HG03565 (cell line): Measurements from ENCODE around the gene DMXL2.
"Not testable (repeated sequence)": the region's sequence is repeated elsewhere in the genome, so short reads cannot be mapped to it uniquely, and the experiment has no call there.

Experiments
- ATAC-seq: cut with Tn5 transposase; IDR thresholded peaks from one replicate; pipeline ENCODE4 v1.9.1; 2021; ENCODE audit warnings: mild to moderate bottlenecking, moderate library complexity; ENCODE audit not compliant: unreplicated experiment

Gene DMXL2

DNA sequence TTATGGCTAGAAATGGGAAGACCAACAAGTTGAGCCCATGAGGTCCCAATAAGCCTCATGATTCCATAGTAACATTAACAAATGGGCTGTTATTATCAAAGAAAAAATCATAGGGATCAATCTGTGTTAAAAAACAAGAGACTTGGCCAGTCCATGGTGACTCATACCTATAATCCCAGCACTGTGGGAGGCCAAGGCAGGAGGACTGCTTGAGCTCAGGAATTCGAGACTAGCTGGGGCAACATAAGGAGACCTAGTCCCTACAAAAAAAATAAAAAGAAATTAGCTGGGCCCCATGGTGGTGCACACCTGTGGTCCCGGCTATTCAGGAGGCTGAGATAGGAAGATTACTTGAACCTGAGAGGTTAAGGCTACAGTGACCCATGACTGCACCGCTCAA, 124.8 kb downstream of the DMXL2 start:
- no peak for ATAC-seq

DNA sequence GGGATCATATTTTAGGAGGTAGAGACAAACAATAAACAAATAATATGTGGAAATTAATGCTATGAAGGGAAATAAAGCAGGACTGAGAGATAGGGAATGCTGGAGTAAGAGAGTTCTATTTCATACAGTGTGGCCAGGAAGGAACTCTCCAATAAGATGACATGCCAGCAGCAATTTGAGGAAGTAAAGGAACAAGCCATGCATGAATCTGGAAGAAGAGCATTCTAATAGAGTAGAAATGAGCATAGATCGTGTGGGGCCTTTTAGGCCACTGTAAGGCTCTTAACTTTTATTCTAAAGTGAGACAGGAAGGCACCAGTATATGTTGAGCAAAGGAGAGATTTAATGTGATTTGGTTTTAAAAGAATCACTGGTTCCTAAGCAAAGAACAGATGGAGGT, 126.3 kb downstream of the DMXL2 start:
- no peak for ATAC-seq

DNA sequence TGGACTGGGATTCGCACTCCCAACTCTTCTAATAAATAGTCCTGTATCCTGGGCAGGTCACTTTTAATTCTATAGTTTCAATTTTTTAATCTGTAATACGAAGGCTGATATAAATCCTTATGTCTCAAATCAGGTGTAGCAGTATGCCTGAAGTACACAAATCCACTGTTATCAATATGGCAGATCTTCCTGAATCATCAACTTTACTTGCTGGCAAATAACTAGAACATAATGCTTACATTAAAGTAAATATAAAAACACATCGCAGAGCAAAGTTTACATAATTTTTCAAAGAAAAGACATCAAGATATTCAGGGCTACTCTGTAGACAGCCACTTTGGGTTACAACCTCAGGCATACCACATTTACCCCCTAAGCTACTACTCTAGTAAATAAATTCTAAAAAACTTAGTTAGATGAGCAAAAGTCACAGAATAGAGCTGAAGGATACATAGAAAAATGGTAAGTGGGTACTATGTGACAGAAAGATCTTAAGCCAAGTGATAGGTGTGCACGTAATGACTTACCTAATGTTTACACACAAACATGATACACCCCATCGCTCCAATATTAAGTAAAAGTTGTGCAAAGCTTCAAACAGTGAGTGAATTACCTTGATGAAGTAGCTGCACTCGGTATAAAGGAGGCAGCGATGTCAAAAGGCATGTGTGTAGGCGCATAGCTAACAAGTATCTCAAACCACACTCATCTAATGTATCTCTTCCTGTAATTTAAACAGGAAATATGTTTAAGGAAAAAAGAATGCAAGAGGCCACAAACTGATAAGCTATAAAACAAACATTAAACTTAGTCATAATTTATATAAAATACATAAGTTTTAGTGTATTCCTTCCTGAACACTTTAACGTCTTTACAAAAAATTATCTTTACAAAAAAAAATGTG, 127.9 kb downstream of the DMXL2 start:
- ATAC-seq: no peak

DNA sequence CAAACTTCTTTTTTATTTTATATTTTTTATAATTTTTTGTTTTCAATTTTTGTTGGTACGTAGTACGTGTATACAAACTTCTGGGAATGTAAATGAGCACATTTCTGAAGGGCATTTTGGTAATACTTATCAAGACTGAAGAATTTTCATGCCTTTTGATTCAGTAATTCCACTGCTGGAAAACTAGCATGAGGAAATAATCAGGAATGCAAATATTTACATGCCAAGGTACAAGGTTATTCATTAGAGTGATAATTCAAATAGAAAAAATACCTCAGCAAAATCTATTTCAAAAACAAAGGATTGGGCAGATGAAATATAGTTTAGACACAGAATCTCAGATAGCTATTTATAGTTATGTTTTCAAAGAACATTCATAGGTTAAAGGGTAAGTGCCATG, 128.7 kb downstream of the DMXL2 start:
- no peak for ATAC-seq

DNA sequence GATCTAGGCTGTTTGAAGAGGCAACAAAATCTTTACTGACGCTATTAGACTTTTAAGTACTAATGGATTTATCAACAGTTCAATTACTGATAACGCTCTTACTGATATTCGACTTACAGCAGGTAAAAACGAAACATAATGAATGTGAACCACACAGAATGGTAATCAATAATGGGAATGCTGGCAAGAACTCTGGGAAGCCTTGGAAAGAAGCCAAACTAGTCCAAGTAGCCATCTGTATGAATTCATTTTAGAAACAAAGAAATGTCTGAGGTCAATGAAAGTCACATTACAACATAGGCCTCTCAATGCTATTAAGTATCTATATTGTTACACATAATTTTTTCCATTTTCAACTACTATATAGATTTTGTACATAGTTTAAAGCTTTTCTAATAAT, 130.0 kb downstream of the DMXL2 start:
- no peak for ATAC-seq

DNA sequence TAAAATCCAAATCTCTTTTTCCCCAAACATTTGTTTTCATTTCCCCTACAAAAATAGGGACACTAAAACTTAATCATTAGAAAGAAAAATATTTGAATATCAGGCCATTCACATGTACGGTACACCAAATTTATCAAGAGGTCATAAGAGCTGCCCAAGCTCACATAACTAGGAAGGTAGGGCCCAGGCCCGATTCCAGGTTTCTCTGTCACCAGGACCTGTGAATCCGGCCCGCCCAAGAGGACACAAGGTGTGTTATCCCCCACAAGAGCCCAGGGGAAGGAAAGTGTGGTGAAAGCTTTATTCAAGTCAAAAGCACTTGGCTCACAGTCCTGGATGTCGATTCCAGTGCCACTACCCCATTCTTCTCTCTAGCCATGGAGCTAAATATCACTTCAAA, 130.6 kb downstream of the DMXL2 start:
- ATAC-seq: no peak

DNA sequence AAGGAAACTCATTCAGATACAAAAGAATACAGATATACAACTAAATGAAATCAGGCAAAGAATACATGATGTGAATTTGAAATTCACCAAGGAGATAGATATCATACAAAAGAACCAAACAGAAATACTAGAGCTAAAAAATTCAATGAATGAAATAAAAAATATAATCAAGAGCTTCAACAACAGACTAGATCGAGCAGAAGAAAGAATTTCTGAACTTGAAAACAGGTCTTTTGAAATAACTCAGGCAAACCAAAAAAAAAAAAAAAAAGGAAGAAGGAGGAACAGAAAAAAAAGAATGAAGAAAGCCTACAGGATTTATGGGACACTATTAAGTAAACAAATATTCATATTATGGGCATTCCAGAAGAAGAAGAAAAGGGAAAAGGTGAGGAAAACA, 137.8 kb downstream of the DMXL2 start:
- no peak for ATAC-seq

DNA sequence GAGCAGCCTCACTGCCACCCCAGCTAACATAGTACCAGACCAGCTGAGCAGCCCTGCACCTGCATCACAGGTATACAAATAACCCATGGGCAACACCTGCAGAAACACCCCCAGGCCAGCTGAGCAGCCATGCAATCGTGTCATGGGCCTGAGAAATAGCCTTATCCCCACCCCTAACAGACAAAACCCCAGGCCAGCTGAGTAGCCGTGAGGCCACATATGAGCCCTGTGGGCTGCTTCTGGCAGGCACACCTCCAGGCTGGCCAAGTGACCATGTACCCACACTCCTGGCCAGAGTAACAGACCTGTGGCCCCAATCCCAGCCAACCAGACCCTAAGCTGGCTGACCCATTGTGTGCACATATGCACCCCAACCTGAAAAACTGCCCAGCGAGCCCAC, 138.6 kb downstream of the DMXL2 start:
- ATAC-seq: no peak

DNA sequence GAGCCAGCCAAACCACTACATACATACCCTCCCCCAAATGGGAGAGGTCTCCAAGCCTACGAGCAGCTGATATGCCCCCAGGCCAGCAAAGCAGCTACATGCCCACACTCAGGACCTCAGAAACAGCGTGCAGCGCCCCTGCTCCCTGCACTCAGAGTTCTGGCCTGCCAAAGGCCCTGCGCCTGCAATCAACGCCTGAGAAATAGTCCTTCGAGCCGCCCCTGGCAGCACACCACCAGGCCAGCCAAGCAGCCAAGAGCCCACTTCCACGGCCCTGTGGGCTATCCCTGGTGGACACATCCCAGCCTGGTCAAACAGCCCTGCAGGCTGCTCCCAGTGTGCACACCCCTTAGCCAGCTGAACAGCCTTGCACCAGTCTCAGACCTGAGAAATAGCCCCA, 139.1 kb downstream of the DMXL2 start:
- no peak for ATAC-seq

DNA sequence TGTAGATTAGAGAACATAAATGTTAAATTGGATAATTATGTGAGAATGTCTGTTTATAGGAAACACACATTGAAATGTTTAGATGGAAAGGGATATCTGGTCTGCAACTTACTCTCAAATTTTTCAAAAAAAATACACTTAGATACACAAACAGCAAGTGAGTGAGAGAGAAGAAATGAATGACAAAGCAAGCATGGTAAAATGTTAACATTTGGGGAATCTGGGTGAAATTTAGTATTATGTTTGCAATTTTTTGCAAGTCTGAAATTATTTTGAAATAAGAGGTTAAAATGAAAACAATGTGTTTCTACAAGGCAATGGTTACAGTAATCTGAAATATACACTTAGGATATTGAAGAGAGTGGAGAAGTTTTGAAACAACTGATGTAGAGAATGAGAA, 146.8 kb downstream of the DMXL2 start:
- no peak for ATAC-seq

DNA sequence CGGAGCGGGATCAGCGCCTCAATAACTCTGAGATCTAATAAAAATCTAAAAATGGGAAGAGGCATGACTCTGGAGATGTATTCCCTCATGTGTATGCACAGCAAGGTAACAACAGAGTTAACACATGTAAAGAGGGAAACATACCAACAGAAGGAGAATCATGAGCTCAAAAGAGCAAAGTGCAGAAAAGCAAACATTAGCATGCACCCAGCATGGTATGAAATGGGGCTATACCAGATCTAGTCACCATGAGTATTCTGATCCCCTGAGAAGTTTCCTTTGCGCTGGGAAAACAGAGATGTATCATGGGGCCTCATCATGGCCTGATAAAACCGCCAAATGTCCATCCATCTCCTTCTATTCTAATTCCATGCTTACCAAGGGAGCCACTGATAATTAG, 152.1 kb downstream of the DMXL2 start:
- no peak for ATAC-seq

DNA sequence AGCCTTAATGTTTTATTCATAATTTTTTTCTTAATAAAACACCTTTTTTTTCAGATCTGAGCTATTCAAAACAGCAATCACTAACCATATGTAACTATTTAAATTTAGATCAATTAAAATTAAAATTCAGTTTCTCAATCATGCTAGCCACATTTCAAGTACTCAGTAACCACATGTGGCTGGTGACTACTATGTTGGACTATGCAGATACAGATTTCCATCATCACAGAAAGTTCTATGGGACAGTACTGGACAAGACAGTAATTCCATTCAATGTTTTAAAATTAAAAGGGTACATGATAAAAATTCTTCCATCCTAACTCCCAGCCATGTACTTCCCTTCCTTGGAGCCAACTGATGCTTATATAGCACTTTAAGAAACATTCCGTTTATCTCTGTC, 161.8 kb downstream of the DMXL2 start:
- ATAC-seq: no peak

DNA sequence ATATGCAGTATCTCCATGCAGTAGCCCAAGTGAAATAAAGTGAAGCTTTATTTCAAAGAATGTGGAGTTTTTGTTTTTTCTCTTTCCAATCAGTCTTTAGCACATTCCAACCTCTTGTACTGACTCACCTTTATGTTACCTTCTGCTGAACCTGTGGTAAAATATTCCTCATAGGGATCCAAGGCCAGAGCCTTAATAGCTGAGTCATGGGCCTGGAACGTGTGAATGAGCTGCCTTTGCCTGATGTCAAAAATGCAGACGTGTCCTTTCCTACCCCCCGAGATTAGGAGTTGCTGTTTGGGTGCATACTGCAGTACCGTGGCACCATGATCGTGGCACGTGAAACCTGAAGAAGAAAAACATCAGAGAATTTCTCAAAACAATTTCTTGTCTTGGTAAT, 172.6 kb downstream of the DMXL2 start:
- ATAC-seq: no peak

DNA sequence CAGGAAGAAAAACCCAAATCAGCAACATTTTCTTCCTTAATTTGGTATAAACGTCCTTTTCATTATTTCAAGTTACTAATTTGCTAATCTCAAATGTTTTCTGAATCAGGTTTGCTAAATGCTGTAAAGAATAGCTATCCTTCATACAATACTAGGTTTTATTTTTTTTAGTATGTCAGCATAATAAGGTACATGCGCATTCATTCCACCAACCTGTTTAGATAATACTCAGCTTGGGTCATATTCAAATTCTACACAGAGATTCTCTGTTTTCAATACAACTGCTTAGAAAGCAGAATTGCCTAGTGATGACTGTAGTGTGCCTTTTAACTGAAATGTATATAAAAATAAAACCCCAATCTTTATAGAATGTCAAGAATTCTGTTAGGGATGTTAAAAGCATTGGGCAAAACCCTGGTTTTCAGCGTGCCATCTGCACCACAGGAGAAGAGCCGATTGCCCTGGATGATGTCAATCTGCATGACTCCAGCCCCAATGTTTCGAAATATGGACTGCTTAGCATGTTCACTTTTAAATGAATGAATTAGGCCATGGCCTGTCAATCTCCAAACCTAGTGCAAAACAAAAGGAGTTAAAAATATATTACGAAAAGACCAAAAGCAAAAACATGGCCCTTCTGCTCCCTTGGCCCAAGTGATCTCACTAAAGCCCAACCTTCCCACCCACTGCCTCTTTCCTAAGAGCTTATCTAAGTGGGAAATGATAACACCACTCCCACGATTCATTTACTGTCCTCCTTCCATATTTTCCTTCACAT, 173.8 kb downstream of the DMXL2 start:
- ATAC-seq: no peak

DNA sequence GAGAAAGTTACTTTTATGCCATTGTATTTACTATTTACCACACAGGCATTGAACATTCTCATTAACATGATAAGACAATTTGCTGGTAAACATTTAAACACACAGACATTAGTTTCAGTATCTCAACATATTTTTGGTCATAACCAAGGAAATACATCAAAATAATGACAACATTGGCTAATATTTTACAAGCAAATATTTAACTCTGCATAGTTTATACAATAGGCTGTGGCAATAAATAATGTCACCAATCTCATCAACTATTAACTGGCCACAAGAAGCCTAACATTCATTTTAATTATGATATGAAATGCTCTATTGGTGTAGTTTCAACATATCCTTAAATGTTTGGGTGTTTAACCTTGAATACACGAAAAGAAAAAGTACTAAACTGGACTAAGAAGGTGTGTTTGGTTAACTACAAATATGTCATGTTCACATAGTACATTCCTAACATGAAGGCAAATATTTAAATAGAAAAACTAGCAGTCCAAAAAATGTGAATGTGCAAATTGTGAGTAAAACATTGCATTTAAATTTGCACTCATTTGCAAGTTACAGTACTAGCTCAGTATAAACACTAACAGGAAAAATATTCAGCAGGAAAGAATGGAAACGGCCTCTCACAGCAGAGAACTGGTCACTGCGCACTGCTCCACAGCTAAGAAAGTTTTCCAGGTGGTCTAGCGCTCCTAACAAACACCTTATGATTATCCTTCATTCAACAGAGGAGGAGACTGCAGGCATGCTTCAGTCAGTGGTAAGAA, 174.5 kb downstream of the DMXL2 start:
- ATAC-seq: no peak

DNA sequence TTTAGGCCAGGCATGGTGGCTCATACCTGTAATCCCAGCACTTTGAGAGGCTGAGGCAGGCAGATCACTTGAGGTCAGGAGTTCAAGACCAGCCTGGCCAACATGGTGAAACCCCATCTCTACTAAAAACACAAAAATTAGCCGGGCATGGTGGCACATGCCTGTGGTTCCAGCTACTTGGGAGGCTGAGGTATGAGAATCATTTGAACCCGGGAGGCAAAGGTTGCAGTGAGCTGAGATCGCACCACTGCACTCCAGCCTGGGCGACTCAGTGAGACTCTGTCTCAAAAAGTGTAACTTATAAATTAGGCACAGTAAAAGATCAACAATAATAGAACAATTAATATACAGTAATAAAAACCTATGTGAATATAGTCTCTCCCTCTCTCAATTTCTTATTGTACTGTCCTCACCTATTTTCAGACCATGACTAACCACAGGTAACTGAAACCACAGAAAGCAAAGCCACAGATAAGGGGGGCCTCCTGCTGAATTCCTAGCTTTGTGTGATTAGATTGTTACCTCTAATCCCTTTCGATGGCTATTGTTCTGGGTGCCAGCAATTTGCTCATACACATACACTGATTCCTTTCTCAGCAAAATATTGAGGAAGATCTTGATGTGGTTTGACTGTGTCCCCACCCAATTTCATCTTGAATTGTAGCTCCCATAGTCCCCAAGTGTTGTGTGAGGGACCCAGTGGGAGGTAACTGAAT, 176.4 kb downstream of the DMXL2 start:
- ATAC-seq: not testable (repeated sequence)

DNA sequence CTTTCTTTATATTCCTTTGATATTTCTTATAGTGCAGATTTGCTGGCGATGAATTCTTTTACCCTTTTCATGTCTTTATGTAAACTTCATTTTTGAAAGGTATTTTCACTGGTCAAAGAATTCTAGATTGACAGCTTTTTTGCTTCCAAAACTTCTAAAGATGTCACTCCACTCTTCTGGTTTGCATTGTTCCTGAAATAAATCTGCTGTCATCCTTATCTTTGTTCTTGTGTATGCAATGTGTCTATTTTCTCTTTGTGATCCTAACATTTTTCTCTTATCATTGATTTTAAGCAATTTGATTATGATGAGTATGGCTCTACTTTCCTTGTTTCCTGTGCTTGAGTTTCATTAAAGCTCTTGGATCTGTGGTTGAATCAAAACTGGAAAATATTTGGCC, 177.8 kb downstream of the DMXL2 start:
- ATAC-seq: no peak

DNA sequence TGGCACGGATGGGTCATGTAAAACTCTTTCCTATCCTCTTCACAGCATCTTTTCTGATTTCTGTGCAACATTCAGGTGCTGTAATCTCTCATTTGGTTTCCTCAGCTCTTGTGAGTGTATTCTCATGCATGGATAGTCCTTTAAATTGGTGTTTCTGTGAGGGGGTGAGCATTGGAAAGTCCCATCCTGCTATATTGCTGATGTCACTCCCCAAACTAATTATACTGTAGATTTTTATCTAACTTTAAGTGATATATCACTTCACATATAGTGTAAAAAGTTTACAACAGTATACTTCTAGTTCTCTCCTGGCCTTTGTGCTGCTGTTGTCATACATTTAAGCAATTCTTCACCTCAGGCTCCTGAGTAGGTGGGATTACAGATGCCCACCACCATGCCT, 178.5 kb downstream of the DMXL2 start:
- no peak for ATAC-seq

DNA sequence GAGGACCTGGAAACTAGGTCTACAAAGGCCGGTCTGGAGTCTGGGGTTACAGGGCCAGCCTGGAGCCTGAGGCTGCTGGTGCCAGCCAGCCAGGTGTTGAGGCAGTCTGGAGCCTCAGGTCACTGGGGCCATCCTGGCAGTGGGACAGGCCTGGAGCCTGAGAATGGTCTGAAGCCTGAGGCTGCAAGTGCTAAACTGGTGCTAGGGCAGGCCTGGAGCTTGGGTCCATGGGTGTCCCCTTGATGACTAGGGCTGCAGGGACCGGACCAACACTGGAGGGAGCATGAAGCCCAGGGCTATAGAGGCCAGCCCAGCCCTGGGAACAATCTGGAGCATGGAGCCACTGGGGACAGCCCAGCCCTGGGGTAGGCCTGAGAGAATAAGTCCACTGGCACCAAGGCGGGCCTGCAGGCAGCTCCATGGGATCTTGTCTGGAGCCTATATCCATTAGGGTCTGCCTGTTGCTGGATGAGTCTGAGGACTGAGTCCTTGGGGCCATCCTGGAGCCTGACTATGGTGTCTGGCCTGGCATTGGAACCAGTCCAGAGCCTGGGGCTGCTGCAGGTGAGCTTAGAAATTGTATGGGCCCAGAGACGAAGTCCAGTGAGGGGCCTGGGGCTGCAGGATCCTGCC, 179.2 kb downstream of the DMXL2 start:
- no peak for ATAC-seq

DNA sequence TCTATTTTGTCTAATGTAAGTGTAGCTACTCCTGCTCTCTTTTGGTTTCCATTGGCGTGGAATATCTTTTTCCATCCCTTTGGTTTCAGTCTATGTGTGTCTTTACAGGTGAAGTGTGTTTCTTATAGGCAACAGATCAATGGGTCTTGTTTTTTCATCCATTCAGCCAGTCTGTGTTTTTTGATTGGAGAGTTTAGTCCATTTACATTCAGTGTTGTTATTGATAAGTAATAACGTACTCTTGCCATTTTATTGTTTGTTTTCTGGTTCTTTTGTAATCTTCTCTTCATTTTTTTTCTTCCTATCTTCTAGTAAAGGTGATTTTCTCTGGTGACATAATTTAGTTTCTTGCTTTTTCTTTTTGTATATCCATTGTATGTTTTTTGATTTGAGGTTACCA, 184.0 kb downstream of the DMXL2 start:
- no peak for ATAC-seq
